ENCODE data around the gene MYRIP. TPM values are rescaled to one million over a fixed set of nuclear protein-coding genes. Genes with fewer than 3 reads are reported as not detected.

MYRIP gene
- polyA plus RNA-seq, 3 donors, result not detected

GRCh38 chr3:40120067-40120692, 310.8 kb downstream of the MYRIP start:
- no peaks in the 10 kb centered on the region for H3K36me3 Mint-ChIP-seq
- 93% methylated on average over 3 of the region's 3 CpGs for WGBS (ENCODE audit: insufficient coverage)
- intact Hi-C loops (cut with micrococcal nuclease), result no loop called here
- Histone ChIP-seq H4K20me1 (ENCODE audit: insufficient read depth, low read length) (no peaks in the 10 kb centered on the region), H3K4me3 (replicated peaks in 1 of 3; ENCODE audit: low read depth in 2 of 3, low read length in 3 of 3) (no peak overlapping the region), H3K9ac (ENCODE audit: insufficient read depth, low read length, poor library complexity, severe bottlenecking) (no peak overlapping the region), H3K4me1 (ENCODE audit: control insufficient read depth in 1 of 2, insufficient read depth in 2 of 2, low read length in 2 of 2) (no peaks in the 10 kb centered on the region), H3K27me3 (ENCODE audit: control insufficient read depth in 2 of 2, insufficient read depth in 2 of 2, low read length in 2 of 2) (no peaks in the 10 kb centered on the region), H3K9me3 (replicated peaks in 1 of 2; ENCODE audit: control insufficient read depth in 1 of 2, insufficient read depth in 1 of 2, low read length in 2 of 2) (no peaks in the 10 kb centered on the region), H3K36me3 (replicated peaks in 1 of 2; ENCODE audit: control insufficient read depth in 1 of 2, insufficient read depth in 2 of 2, low read length in 2 of 2) (no peaks in the 10 kb centered on the region), H2AFZ (ENCODE audit: insufficient read depth, low read depth, low read length, poor library complexity, severe bottlenecking) (no peak overlapping the region), H3K27ac (ENCODE audit: low read depth in 1 of 2, low read length in 2 of 2) (no peak overlapping the region), H3K4me2 (replicated peaks; ENCODE audit: extremely low read depth, low read length, poor library complexity, severe bottlenecking) (no peak overlapping the region), H3K79me2 (ENCODE audit: insufficient read depth, low read length) (no peaks in the 10 kb centered on the region)
- H3K4me1 Mint-ChIP-seq, result no peaks in the 10 kb centered on the region
- TF ChIP-seq CTCF (IDR thresholded peaks at IDR 0.05), result no peak
- no peak for DNase-seq
- no peak overlapping the region for H3K27ac Mint-ChIP-seq
- H3K27me3 Mint-ChIP-seq (ENCODE audit: low read depth in 3 of 3), result peaks cover 0 to 5% (median 2%) of the 10 kb centered on the region in 3 donors
- H3K9me3 Mint-ChIP-seq, result peaks cover 0 to 4% (median 2%) of the 10 kb centered on the region in 7 donors
- no peak overlapping the region for H3K4me3 Mint-ChIP-seq

GRCh38 chr3:40120806-40121205, 311.4 kb downstream of the MYRIP start:
- Histone ChIP-seq H3K4me3 (replicated peaks in 1 of 3; ENCODE audit: low read depth in 2 of 3, low read length in 3 of 3) (no peak overlapping the region), H3K36me3 (replicated peaks in 1 of 2; ENCODE audit: control insufficient read depth in 1 of 2, insufficient read depth in 2 of 2, low read length in 2 of 2) (no peaks in the 10 kb centered on the region), H4K20me1 (ENCODE audit: insufficient read depth, low read length) (no peaks in the 10 kb centered on the region), H3K4me2 (replicated peaks; ENCODE audit: extremely low read depth, low read length, poor library complexity, severe bottlenecking) (no peak overlapping the region), H3K27me3 (ENCODE audit: control insufficient read depth in 2 of 2, insufficient read depth in 2 of 2, low read length in 2 of 2) (no peaks in the 10 kb centered on the region), H3K4me1 (ENCODE audit: control insufficient read depth in 1 of 2, insufficient read depth in 2 of 2, low read length in 2 of 2) (no peaks in the 10 kb centered on the region), H2AFZ (ENCODE audit: insufficient read depth, low read depth, low read length, poor library complexity, severe bottlenecking) (no peak overlapping the region), H3K27ac (ENCODE audit: low read depth in 1 of 2, low read length in 2 of 2) (no peak overlapping the region), H3K9me3 (replicated peaks in 1 of 2; ENCODE audit: control insufficient read depth in 1 of 2, insufficient read depth in 1 of 2, low read length in 2 of 2) (no peaks in the 10 kb centered on the region), H3K9ac (ENCODE audit: insufficient read depth, low read length, poor library complexity, severe bottlenecking) (no peak overlapping the region), H3K79me2 (ENCODE audit: insufficient read depth, low read length) (no peaks in the 10 kb centered on the region)
- no peaks in the 10 kb centered on the region for H3K36me3 Mint-ChIP-seq
- WGBS (ENCODE audit: insufficient coverage), result 100% methylated on average over 1 of the region's 3 CpGs
- H3K27me3 Mint-ChIP-seq (ENCODE audit: low read depth in 3 of 3), result peaks cover 0 to 5% (median 2%) of the 10 kb centered on the region in 3 donors
- H3K4me3 Mint-ChIP-seq, result no peak overlapping the region
- TF ChIP-seq CTCF (IDR thresholded peaks at IDR 0.05), result no peak
- no peaks in the 10 kb centered on the region for H3K4me1 Mint-ChIP-seq
- H3K27ac Mint-ChIP-seq, result no peak overlapping the region
- intact Hi-C loops (cut with micrococcal nuclease), result no loop called here
- H3K9me3 Mint-ChIP-seq, result peaks cover 0 to 2% (median 2%) of the 10 kb centered on the region in 7 donors
- no peak for DNase-seq
